ENCODE measurements around the gene ESRRB. TPM values are rescaled to one million over a fixed set of nuclear protein-coding genes. Genes with fewer than 3 reads are reported as not detected.

ESRRB gene
- total and polyA plus RNA-seq, 5 experiments from 2014 or later: 0.23 TPM; not detected in 4

DNA sequence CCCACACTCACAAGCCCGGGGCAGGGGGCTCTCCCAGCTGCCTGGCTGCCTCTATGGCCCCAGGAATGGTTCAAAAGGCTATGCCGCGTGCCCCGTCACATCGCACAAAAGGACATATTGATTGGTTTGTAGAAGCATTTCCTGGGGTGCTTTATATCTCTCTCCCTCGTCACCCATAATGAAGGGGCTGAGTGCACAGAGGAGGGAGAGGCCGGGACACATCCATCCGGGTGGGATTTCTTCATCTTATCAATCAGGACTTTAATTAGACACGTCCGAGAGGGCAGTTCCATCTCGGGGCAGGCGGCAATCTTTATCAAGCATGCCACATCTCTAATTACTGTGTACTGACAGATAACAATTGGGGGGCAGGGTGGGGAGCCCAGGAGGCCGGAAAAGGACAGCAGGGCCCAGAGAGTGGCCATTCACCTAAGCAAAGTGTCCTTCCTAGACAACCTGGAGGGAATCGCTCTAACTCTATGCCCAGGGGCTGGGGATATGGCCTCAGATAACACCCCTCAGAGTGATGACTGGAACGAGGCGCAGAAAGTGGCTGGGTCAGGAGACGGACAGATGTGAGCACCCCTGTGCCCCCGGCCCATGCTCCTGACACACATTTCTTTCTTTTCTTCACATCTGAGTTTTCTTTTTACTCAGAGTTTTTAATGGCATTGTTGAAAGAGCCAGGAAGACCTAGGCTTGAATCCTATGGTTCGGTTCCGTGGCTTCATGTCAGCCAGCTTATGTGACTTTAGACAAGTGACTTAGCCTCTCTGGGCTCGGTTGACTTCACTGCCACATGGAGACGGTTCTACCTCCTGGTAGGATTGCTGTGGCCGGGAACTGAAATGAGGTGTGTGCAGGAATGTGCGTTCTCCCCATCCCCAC lies 36.0 kb upstream of the ESRRB start:
- no peak for ATAC-seq
- no peak for DNase-seq
- H3K4me3 Mint-ChIP-seq: no peak overlapping the region
- H3K27ac Mint-ChIP-seq: no peak overlapping the region
- no peaks in the 10 kb centered on the region for H3K4me1 Mint-ChIP-seq
- POLR2A ChIA-PET: no interaction called here
- H3K36me3 Mint-ChIP-seq: no peaks in the 10 kb centered on the region
- H3K9me3 Mint-ChIP-seq: peaks cover 0 to 16% (median 0%) of the 10 kb centered on the region in 9 donors
- peaks cover 12 to 41% (median 18%) of the 10 kb centered on the region in 5 donors for H3K27me3 Mint-ChIP-seq

DNA sequence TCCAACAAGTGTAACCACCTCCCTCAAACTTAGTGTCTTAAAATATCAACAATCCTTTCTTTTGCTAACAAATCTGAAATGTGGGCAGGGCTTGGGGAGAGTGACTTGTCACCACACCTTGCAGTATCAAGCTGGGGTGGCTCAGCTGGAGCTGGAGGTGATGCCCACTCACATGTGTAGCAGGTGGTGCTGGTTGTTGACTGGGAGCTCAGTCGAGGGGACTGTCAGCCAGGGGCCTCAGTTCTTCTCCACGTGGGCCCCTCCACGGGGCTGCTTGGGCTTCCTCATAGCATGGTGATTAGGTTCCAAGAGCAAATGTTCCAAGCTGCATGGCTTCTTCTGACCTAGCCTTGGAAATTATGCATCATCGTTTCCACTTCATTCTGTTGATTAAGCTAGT lies 32.6 kb upstream of the ESRRB start:
- Mint-ChIP-seq H3K27me3 (peaks cover 5 to 22% (median 9%) of the 10 kb centered on the region in 5 donors), H3K36me3 (no peaks in the 10 kb centered on the region), H3K9me3 (peaks cover 0 to 16% (median 0%) of the 10 kb centered on the region in 9 donors), H3K27ac (no peak overlapping the region), H3K4me1 (no peaks in the 10 kb centered on the region), H3K4me3 (no peak overlapping the region)
- ATAC-seq (no peak), DNase-seq (no peak)
- POLR2A ChIA-PET: no interaction called here

DNA sequence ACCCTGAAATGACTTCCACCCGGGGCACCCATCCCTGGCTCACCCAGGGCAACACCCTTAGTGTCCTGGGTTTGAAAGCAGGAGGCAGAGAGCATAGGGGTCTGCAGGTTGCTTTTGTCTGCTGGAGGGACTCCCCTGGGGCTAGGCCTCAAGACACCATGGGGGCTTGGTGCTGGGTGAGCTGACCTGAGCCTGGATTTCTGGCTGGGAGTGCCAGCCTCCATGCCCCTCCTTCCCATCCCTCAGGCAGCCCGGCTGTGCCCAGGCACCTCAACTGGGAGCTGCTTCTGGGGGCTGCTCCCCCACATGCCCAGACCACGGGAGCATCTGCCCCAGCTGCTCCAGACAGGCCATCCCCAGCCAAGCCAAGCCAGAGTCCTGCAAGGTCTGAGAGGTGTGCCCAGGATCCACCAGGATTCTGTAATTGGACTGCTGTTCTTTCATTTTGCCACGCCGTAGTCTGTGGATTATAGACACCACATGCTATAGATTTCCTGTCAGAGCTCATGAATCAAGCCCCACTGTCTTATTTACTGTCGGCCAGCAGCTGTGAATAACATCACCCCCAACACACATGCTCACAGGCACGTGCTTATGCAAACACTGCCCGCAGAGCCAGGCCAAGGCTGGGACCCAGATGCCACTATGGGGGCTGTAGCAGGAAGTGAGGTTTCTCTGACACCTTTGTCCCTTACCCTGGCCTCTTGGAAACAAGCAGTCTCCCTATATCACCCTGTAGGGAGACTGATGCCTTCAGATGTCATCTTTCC lies 29.4 kb upstream of the ESRRB start:
- H3K36me3 Mint-ChIP-seq: no peaks in the 10 kb centered on the region
- H3K4me1 Mint-ChIP-seq: no peaks in the 10 kb centered on the region
- POLR2A ChIA-PET: no interaction called here
- H3K27me3 Mint-ChIP-seq: peaks cover 7 to 29% (median 13%) of the 10 kb centered on the region in 5 donors
- peak overlapping the region in 1 of 10 donors; percentile 78 for H3K27ac Mint-ChIP-seq
- H3K9me3 Mint-ChIP-seq: peaks cover 0 to 16% (median 0%) of the 10 kb centered on the region in 9 donors
- ATAC-seq: no peak
- no peak overlapping the region for H3K4me3 Mint-ChIP-seq
- DNase-seq: no peak

DNA sequence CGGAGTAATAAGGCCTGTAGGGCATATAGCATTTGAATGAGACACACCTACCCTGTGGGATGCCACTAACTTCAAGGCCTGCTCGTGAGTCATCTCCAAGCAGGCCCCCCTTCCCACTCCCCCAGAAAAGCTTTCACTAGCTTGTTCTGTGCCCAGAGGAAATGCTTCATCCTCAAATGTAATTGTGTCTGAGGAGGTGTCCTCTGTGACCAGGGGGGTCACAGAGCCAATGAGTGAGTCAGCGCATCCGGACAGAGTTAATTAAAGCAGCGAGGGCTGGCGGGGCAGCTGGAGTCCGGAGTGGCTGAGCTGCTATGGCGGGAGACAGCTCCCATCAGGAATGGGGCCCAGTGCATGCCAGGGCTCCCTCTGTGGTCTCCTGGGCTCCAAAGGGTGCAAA lies 27.0 kb upstream of the ESRRB start:
- no peak for ATAC-seq
- Mint-ChIP-seq H3K27ac (no peak overlapping the region), H3K4me1 (peaks cover 1 to 7% (median 4%) of the 10 kb centered on the region in 4 donors), H3K9me3 (peaks cover 0 to 3% (median 0%) of the 10 kb centered on the region in 9 donors), H3K4me3 (no peak overlapping the region), H3K36me3 (no peaks in the 10 kb centered on the region), H3K27me3 (peaks cover 4 to 23% (median 20%) of the 10 kb centered on the region in 5 donors)
- POLR2A ChIA-PET: no interaction called here
- peak in 1 of 10 donors; percentile 23 for DNase-seq

DNA sequence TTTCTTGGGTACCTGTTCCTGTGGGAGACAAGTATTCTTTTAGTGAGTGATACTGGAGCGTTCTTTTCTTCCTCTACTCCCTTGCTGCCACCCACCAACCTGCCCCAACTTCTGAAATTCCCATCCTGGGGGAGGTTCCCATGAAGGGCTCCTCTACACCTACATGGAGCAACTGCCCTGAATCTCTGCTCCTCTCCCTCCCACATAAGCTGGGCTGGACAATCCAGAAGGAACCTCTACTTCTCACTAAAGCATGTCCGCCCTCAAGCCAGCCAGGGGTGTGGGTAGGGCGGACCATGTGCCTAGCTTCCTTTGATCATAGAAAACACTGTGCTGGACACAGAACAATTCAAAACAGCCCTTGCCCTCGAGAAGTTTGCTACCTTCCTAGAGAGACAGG lies 25.9 kb upstream of the ESRRB start:
- H3K4me3 Mint-ChIP-seq: no peak overlapping the region
- no peaks in the 10 kb centered on the region for H3K9me3 Mint-ChIP-seq
- POLR2A ChIA-PET: no interaction called here
- ATAC-seq (no peak), DNase-seq (peak in 1 of 10 donors; percentile 9)
- H3K36me3 Mint-ChIP-seq: no peaks in the 10 kb centered on the region
- peaks cover 1 to 7% (median 4%) of the 10 kb centered on the region in 4 donors for H3K4me1 Mint-ChIP-seq
- H3K27me3 Mint-ChIP-seq: peaks cover 6 to 25% (median 21%) of the 10 kb centered on the region in 5 donors
- H3K27ac Mint-ChIP-seq: no peak overlapping the region

DNA sequence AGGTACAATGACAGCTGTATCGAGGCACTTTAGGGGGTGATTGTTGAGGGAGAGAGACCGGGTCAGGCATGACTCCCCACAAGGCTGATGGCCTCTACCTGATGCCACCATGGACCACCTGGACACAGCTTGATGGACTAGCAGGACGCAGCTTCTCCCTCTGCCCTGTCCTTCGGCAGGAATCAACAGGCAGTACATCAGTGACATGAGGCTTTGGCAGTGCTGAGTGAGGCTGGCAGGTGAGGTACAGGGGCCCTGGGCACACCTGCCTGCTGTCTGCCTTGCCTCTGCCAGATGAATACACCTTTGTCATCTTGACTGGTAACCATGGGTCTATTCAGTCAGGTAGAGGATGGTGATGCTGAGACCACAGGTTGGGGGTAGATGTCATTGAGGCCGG lies 25.3 kb upstream of the ESRRB start:
- Mint-ChIP-seq H3K27ac (no peak overlapping the region), H3K4me1 (peaks cover 1 to 7% (median 4%) of the 10 kb centered on the region in 4 donors), H3K4me3 (no peak overlapping the region), H3K9me3 (no peaks in the 10 kb centered on the region), H3K27me3 (peaks cover 12 to 31% (median 25%) of the 10 kb centered on the region in 5 donors), H3K36me3 (no peaks in the 10 kb centered on the region)
- ATAC-seq: no peak
- DNase-seq: peak in 1 of 10 donors; percentile 24
- POLR2A ChIA-PET: no interaction called here

DNA sequence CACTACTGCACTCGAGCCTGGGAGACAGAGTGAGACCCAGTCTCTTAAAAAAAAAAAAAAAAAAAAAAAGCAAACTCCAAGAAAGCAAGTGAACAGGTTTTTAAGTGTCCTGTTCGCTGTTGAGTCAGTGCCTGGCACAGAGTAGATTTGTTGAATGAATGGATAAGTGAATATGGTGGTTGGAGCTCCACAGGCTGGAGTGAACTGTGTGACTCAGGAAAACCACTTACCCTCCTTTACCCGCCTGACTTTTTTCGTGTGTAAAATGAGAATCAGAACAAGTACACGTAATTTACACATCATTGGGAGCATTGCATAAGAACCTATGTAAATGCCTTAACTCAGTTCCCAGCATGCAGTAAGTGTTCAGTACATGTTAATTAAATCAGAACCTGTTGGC lies 24.0 kb upstream of the ESRRB start:
- H3K36me3 Mint-ChIP-seq: no peaks in the 10 kb centered on the region
- H3K4me3 Mint-ChIP-seq: no peak overlapping the region
- H3K27ac Mint-ChIP-seq: peak overlapping the region in 1 of 10 donors; percentile 32
- H3K4me1 Mint-ChIP-seq: peaks cover 1 to 7% (median 4%) of the 10 kb centered on the region in 4 donors
- ATAC-seq: no peak
- H3K9me3 Mint-ChIP-seq: no peaks in the 10 kb centered on the region
- POLR2A ChIA-PET: interaction anchor here (0.5 kb wide), 1 partner anchor 27 kb away, joined by 6 read pairs; no protein-coding TSS in a partner anchor
- no peak for DNase-seq
- peaks cover 17 to 44% (median 35%) of the 10 kb centered on the region in 5 donors for H3K27me3 Mint-ChIP-seq

DNA sequence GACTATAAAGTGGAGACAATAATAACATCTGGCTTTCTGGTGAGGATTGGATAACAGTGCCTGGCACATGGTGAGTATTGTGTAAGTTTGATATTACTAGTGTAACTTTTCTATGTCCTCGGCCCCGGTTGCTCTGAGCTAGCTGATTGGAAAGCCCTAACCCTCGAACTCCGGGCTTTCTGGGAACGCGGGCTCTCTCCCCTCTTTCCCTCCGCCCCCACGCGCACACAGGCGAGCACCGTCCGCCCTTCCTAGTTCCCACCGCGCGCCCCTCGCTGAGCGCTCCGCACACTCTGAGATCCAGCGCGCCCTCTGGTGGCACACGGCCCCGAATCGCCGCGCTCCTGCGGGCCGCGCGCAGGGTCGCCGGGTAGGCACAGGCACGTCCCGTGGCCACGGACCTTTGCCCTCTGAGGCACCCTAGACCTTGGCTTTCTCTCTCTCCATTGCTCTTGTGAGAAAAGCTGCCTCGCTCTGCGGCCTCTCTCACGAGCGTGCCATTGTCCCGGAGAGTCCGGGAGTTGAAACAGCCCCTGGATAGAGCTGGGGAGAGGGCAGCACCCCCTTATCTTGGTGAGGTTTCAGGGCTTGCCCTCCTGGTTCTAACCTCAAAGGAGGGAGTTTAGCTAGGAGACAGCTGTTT lies 23.2 kb upstream of the ESRRB start:
- DNase-seq (peak; percentile 4 to 65 (median 43)), ATAC-seq (peak; percentile 40 to 57)
- Mint-ChIP-seq H3K27me3 (peaks cover 19 to 52% (median 37%) of the 10 kb centered on the region in 5 donors), H3K9me3 (no peaks in the 10 kb centered on the region), H3K4me3 (peak overlapping the region in 7 of 10 donors; percentile 28 to 61 (median 45)), H3K36me3 (no peaks in the 10 kb centered on the region), H3K27ac (peak overlapping the region in 1 of 10 donors; percentile 50), H3K4me1 (peaks cover 1 to 7% (median 4%) of the 10 kb centered on the region in 4 donors)
- POLR2A ChIA-PET: no interaction called here

DNA sequence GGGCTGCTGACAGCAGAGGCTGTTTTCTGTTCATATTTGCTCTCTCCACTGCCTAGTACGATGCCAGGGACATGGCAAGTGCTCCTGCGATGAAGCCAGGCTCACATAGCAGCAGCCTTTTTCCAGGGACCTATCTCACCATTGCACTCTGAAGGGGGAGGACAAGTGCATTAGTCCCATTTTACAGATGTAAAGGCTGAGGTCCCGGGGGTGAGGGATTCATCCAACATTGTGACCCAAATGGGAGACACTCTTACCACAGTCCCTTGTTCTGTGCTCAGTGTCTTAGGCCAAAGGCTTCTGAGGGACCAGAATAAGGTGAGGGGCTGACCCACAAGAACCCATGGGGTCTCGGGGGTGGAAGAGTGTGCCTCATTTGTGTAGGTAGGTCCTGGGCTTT lies 21.6 kb upstream of the ESRRB start:
- Mint-ChIP-seq H3K9me3 (no peaks in the 10 kb centered on the region), H3K27me3 (peaks cover 18 to 53% (median 31%) of the 10 kb centered on the region in 5 donors), H3K4me3 (no peak overlapping the region), H3K27ac (no peak overlapping the region), H3K36me3 (no peaks in the 10 kb centered on the region), H3K4me1 (peaks cover 1 to 7% (median 4%) of the 10 kb centered on the region in 4 donors)
- ATAC-seq (no peak), DNase-seq (peak in 1 of 10 donors; percentile 11)
- POLR2A ChIA-PET: no interaction called here

DNA sequence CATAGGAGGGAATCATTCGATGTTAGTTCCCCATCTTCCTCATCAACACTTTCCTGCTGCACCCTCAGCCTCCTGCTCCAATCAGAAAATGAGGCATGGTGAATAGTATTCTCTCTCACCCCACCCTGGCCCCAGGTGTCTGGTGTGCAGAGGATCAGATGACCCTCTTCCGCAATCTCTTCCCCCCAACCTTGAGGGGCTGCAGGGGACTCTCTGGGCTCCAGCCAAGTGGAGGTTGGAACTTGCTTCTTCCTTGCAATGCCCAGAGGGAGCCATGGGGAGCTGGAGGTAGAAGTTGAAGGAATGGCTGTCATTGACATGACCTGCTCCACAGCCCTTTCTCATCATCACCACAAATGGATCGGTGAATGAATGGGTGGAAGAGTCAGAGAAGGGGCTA lies 20.2 kb upstream of the ESRRB start:
- H3K27me3 Mint-ChIP-seq: peaks cover 18 to 55% (median 26%) of the 10 kb centered on the region in 5 donors
- no peak overlapping the region for H3K4me3 Mint-ChIP-seq
- ATAC-seq (no peak), DNase-seq (no peak)
- H3K4me1 Mint-ChIP-seq: peaks cover 1 to 7% (median 4%) of the 10 kb centered on the region in 4 donors
- POLR2A ChIA-PET: no interaction called here
- no peaks in the 10 kb centered on the region for H3K9me3 Mint-ChIP-seq
- H3K36me3 Mint-ChIP-seq: no peaks in the 10 kb centered on the region
- H3K27ac Mint-ChIP-seq: no peak overlapping the region

DNA sequence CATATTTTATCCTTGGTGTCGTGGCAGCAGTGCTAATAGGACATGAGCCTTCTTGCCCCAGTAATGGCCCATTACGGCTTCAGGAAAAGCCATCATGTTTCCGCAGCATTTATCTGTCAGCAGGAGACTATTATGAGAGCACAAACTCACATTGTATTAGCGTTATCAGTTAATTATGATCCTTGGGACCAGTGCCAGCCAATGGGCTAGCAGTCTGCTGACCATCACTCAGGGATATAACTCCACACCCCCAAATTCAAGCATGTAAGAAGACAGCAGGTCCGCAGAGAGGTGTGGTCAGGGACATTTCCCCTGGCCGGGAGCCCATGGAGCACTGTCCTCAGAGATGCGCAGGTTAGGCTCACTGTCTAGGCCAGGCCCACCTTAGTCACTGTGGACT lies 4.9 kb upstream of the ESRRB start:
- no peaks in the 10 kb centered on the region for H3K36me3 Mint-ChIP-seq
- no peak overlapping the region for H3K27ac Mint-ChIP-seq
- peaks cover 0 to 2% (median 0%) of the 10 kb centered on the region in 9 donors for H3K9me3 Mint-ChIP-seq
- no peak for ATAC-seq
- H3K4me1 Mint-ChIP-seq: peaks cover 0 to 1% (median 0%) of the 10 kb centered on the region in 4 donors
- peak in 1 of 10 donors; percentile 4 for DNase-seq
- POLR2A ChIA-PET: no interaction called here
- H3K27me3 Mint-ChIP-seq: peaks cover 13 to 52% (median 36%) of the 10 kb centered on the region in 5 donors
- H3K4me3 Mint-ChIP-seq: no peak overlapping the region

DNA sequence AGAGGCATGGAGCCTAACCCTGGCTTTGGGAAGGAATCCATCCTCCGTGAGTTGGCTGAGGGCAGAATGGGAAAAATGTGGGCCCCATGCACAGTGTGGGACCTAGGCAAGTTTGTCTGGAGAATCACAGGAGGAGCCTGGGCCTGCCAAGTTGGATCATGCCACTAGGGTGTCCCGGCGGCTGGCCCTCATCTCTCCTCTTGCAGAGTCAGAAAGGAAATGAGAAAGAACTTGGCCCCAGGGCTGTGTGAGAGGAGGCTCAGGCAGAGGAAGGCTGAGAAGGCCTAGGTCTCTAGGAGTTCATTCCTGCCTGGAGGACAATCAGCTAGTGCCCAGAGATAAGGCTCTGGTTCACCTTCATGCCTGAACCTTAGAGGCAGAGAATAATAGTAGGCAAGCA lies 2.5 kb upstream of the ESRRB start:
- POLR2A ChIA-PET: no interaction called here
- H3K4me3 Mint-ChIP-seq: no peak overlapping the region
- H3K27ac Mint-ChIP-seq: no peak overlapping the region
- DNase-seq: peak in 1 of 10 donors; percentile 38
- no peak for ATAC-seq
- no peaks in the 10 kb centered on the region for H3K36me3 Mint-ChIP-seq
- peaks cover 0 to 2% (median 0%) of the 10 kb centered on the region in 9 donors for H3K9me3 Mint-ChIP-seq
- peaks cover 24 to 62% (median 47%) of the 10 kb centered on the region in 5 donors for H3K27me3 Mint-ChIP-seq
- peaks cover 0 to 11% (median 3%) of the 10 kb centered on the region in 4 donors for H3K4me1 Mint-ChIP-seq
